Ishikawa (cell line): ENCODE data around the gene RB1.

Experiments used
- CEBPB ChIP-seq: IDR thresholded peaks from 2 replicates; pipeline ENCODE4 v1.6.1; 2012
- CREB1 ChIP-seq: IDR thresholded peaks from 2 replicates; pipeline ENCODE4 v1.6.1; 2012; ENCODE audit warnings: low read depth
- EGR1 ChIP-seq: IDR thresholded peaks from 2 replicates; pipeline ENCODE4 v1.6.1; 2012
- EP300 ChIP-seq: IDR thresholded peaks from 2 replicates; pipeline ENCODE4 v1.6.1; 2012; ENCODE audit warnings: borderline replicate concordance
- FOXM1 ChIP-seq: IDR thresholded peaks from 2 replicates; pipeline ENCODE4 v1.6.1; 2012; ENCODE audit warnings: low read depth, borderline replicate concordance
- MAX ChIP-seq: IDR thresholded peaks from 2 replicates; pipeline ENCODE4 v1.6.1; 2012
- NFIC ChIP-seq: IDR thresholded peaks from 2 replicates; pipeline ENCODE4 v1.6.1; 2012
- RAD21 ChIP-seq: IDR thresholded peaks from 2 replicates; pipeline ENCODE4 v1.6.1; 2012; ENCODE audit warnings: low read depth
- REST ChIP-seq: IDR thresholded peaks from 2 replicates; pipeline ENCODE4 v1.6.1; 2012; ENCODE audit warnings: low read depth, mild to moderate bottlenecking
- TAF1 ChIP-seq: IDR thresholded peaks from 2 replicates; pipeline ENCODE4 v1.6.1; 2012; ENCODE audit warnings: low read depth, mild to moderate bottlenecking
- TCF12 ChIP-seq: IDR thresholded peaks from 2 replicates; pipeline ENCODE4 v1.6.1; 2012; ENCODE audit warnings: low read depth
- TEAD4 ChIP-seq: IDR thresholded peaks from 2 replicates; pipeline ENCODE4 v1.6.1; 2012
- YY1 ChIP-seq: IDR thresholded peaks from 2 replicates; pipeline ENCODE4 v1.6.1; 2012; ENCODE audit warnings: low read depth
- ZBTB7A ChIP-seq: IDR thresholded peaks from 2 replicates; pipeline ENCODE4 v1.6.1; 2012; ENCODE audit warnings: low read depth

Gene RB1

GRCh38 chr13:48429886-48430285 lies 126.3 kb downstream of the RB1 start:
- no peak for TF ChIP-seq TAF1
- TF ChIP-seq ZBTB7A = no peak
- TF ChIP-seq CREB1 = no peak
- no peak for TF ChIP-seq REST
- TF ChIP-seq TCF12 = no peak
- no peak for TF ChIP-seq RAD21
- TF ChIP-seq TEAD4 = no peak

GRCh38 chr13:48431431-48431830 lies 127.9 kb downstream of the RB1 start:
- TF ChIP-seq TAF1 (no peak), EP300 (no peak), YY1 (no peak), TEAD4 (no peak), MAX (no peak), ZBTB7A (no peak), EGR1 (no peak), REST (no peak), FOXM1 (no peak), RAD21 (no peak), CEBPB (no peak), CREB1 (no peak), TCF12 (no peak)

GRCh38 chr13:48431987-48432615 lies 128.6 kb downstream of the RB1 start:
- TF ChIP-seq EP300 = no peak
- TF ChIP-seq REST = no peak
- peak; percentile 47; the same call in 1 of the 2 replicates for TF ChIP-seq NFIC
- TF ChIP-seq CREB1 = no peak
- TF ChIP-seq MAX = no peak
- no peak for TF ChIP-seq ZBTB7A
- TF ChIP-seq CEBPB = no peak
- no peak for TF ChIP-seq FOXM1
- TF ChIP-seq RAD21 = no peak
- no peak for TF ChIP-seq TAF1
- no peak for TF ChIP-seq TCF12
- TF ChIP-seq EGR1 = no peak
- no peak for TF ChIP-seq YY1
- TF ChIP-seq TEAD4 = 0 out of 2 replicates have a peak, but pooled peaks have one; percentile 22

GRCh38 chr13:48434200-48434599 lies 130.6 kb downstream of the RB1 start:
- TF ChIP-seq TEAD4 = no peak

- TF ChIP-seq YY1 (no peak), TEAD4 (no peak), NFIC (no peak), EP300 (no peak), RAD21 (no peak), CEBPB (no peak), CREB1 (no peak), REST (no peak), TAF1 (no peak)
Measured at GRCh38 chr13:48436661-48437288, 133.2 kb downstream of the RB1 start.
